ENCODE data around the gene FOXRED2.

GRCh38 chr22:36540867-36541642, 34.2 kb upstream of the FOXRED2 start:
- no peak for TF ChIP-seq CTCF (conservative IDR thresholded peaks at IDR 0.05; ENCODE audit: low read length)
- no peak for TF ChIP-seq EZH2phosphoT487 (IDR thresholded peaks at IDR 0.05; ENCODE audit: borderline replicate concordance, low read depth, low read length)

Measured in OCI-LY7 (cell line).